ENCODE measurements around the gene PTPRN2. TPM values are rescaled to one million over a fixed set of nuclear protein-coding genes. Genes with fewer than 3 reads are reported as not detected.

The PTPRN2 gene
- total and polyA plus RNA-seq, 2 donors (not counting 3 experiments of a cell fraction or from before 2014, with no cell fraction given), result 0.62 to 0.88 TPM

DNA sequence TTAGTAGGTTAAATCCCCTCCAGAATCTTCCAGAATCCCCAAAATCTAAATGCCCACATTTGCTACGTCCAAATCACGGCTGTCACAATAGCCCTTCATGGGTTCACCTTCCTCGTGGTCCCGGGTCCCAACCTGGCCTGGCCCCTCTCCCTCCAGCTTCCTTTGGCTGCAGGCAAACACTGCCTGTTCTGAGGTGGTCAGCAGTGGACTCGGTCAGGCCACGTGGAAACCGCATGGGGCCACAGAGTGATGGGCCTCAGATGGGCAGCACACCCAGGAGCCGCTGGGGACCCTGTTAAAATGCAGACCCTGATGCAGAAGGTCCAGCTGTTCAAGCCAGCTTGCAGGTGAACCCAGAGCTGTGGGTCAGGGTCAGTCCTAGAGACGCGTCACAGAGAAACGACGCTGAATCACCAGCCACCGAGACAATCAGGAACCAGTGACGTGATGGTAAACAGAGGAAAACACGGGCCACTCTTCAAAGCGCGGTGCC lies 662.2 kb downstream of the PTPRN2 start:
- POLR2A ChIA-PET, result no interaction called here
- H3K4me2 ChIP-seq (ENCODE audit: insufficient read depth, low read length), result no peak overlapping the region
- no TSS peak for BruUV-seq (replicated peaks)
- no peak overlapping the region for H3K9ac ChIP-seq (replicated peaks; ENCODE audit: extremely low read depth, insufficient read depth, low read length)
- H2AFZ ChIP-seq (ENCODE audit: low read depth, low read length), result no peak overlapping the region
- H3K79me2 ChIP-seq (ENCODE audit: control insufficient read depth, insufficient read depth, low read length), result no peaks in the 10 kb centered on the region
- DNase-seq (ENCODE audit: low read depth, low spot score) (no peak), FAIRE-seq (no peak)
- intact Hi-C loops (cut with micrococcal nuclease), result no loop called here
- TF ChIP-seq, protein P1, sequence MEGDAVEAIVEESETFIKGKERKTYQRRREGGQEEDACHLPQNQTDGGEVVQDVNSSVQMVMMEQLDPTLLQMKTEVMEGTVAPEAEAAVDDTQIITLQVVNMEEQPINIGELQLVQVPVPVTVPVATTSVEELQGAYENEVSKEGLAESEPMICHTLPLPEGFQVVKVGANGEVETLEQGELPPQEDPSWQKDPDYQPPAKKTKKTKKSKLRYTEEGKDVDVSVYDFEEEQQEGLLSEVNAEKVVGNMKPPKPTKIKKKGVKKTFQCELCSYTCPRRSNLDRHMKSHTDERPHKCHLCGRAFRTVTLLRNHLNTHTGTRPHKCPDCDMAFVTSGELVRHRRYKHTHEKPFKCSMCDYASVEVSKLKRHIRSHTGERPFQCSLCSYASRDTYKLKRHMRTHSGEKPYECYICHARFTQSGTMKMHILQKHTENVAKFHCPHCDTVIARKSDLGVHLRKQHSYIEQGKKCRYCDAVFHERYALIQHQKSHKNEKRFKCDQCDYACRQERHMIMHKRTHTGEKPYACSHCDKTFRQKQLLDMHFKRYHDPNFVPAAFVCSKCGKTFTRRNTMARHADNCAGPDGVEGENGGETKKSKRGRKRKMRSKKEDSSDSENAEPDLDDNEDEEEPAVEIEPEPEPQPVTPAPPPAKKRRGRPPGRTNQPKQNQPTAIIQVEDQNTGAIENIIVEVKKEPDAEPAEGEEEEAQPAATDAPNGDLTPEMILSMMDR (IDR thresholded peaks at IDR 0.05; ENCODE audit: extremely low read depth in 1 of 2, insufficient read depth in 1 of 2, low read depth in 1 of 2, low read length in 2 of 2), result no peak
- TF ChIP-seq POLR2A (IDR thresholded peaks at IDR 0.05; ENCODE audit: low read depth, low read length) (no peak), MYC (IDR thresholded peaks at IDR 0.05; ENCODE audit: low read depth, low read length) (no peak), FOS (IDR thresholded peaks at IDR 0.05; ENCODE audit: borderline replicate concordance, insufficient read depth, low read length) (no peak), POLR2AphosphoS5 (IDR thresholded peaks at IDR 0.05; ENCODE audit: insufficient read depth, low read depth, low read length) (no peak), GATA2 (IDR thresholded peaks at IDR 0.05; ENCODE audit: insufficient read depth, insufficient read length, low read depth, low read length) (no peak), JUN (IDR thresholded peaks at IDR 0.05; ENCODE audit: borderline replicate concordance, insufficient read depth, insufficient read length, low read depth) (no peak), EZH2 (IDR thresholded peaks at IDR 0.05; ENCODE audit: borderline replicate concordance, low read depth, low read length, severe bottlenecking) (no peak)
- TF ChIP-seq, protein P2, sequence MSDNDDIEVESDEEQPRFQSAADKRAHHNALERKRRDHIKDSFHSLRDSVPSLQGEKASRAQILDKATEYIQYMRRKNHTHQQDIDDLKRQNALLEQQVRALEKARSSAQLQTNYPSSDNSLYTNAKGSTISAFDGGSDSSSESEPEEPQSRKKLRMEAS (IDR thresholded peaks at IDR 0.05; ENCODE audit: insufficient read depth, insufficient read length), result no peak
- H3K27me3 ChIP-seq (ENCODE audit: control insufficient read depth in 2 of 2, insufficient read depth in 2 of 2, low read length in 2 of 2), result no peaks in the 10 kb centered on the region
- no peaks in the 10 kb centered on the region for H4K20me1 ChIP-seq (replicated peaks; ENCODE audit: control insufficient read depth, extremely low read depth, insufficient read depth, low read length)
- peaks cover 10% of the 10 kb centered on the region for H3K9me3 ChIP-seq (replicated peaks; ENCODE audit: control insufficient read depth, insufficient read depth, low read length)
- H3K9me1 ChIP-seq (replicated peaks; ENCODE audit: control insufficient read depth, extremely low read depth, insufficient read depth, low read length), result no peaks in the 10 kb centered on the region
- CTCF ChIA-PET, result no interaction called here
- dilution Hi-C loops (cut with MboI; ENCODE audit: extremely low pct_ligation_motif_present, low sequenced_read_pairs), result no loop called here
- H3K4me1 ChIP-seq (ENCODE audit: control insufficient read depth, extremely low read depth, insufficient read depth, low read length), result no peaks in the 10 kb centered on the region
- H3K36me3 ChIP-seq (ENCODE audit: control insufficient read depth in 2 of 2, extremely low read depth in 1 of 2, insufficient read depth in 2 of 2, low read length in 2 of 2), result no peaks in the 10 kb centered on the region
- H3K4me3 ChIP-seq (replicated peaks in 1 of 3; ENCODE audit: insufficient read depth in 1 of 3, low read depth in 1 of 3, low read length in 3 of 3), result no peak overlapping the region
- H3K27ac ChIP-seq (ENCODE audit: insufficient read depth, low read depth, low read length), result no peak overlapping the region

Measured in endothelial cell of umbilical vein (primary cell).